ENCODE data around the gene PMPCA. TPM values are rescaled to one million over a fixed set of nuclear protein-coding genes. Genes with fewer than 3 reads are reported as not detected.

PMPCA gene
- total and polyA plus RNA-seq, 2 experiments from 2014 or later: 61.3 to 88.2 TPM

GRCh38 chr9:136434580-136435169, 24.2 kb downstream of the PMPCA start:
- peaks cover 29% of the 10 kb centered on the region for H3K79me2 ChIP-seq (replicated peaks; ENCODE audit: insufficient read depth)
- H3K27ac ChIP-seq (ENCODE audit: low read depth): no peak overlapping the region
- H3K27me3 Mint-ChIP-seq (ENCODE audit: insufficient read depth, low read depth, poor library complexity): peaks cover 8% of the 10 kb centered on the region
- H3K4me1 ChIP-seq (ENCODE audit: insufficient read depth): no peaks in the 10 kb centered on the region
- no peaks in the 10 kb centered on the region for H3K27me3 ChIP-seq (ENCODE audit: insufficient read depth)
- no peaks in the 10 kb centered on the region for H3K36me3 ChIP-seq (ENCODE audit: insufficient read depth)
- no peaks in the 10 kb centered on the region; the same call in 1 of the 3 replicates for H3K36me3 Mint-ChIP-seq (ENCODE audit: low read depth)
- H3K4me1 Mint-ChIP-seq: peaks cover 18% of the 10 kb centered on the region
- peaks cover 14% of the 10 kb centered on the region; the same call in 1 of the 2 replicates for H4K20me1 ChIP-seq (replicated peaks; ENCODE audit: insufficient read depth)
- ATAC-seq: no peak
- no peaks in the 10 kb centered on the region for H3K9me3 Mint-ChIP-seq
- no peaks in the 10 kb centered on the region for H3F3A ChIP-seq (replicated peaks; ENCODE audit: low read depth)
- no peak overlapping the region for H3K4me3 ChIP-seq
- no peak overlapping the region for H3K4me3 Mint-ChIP-seq
- H2AFZ ChIP-seq: no peak overlapping the region
- TF ChIP-seq POLR2AphosphoS5 (IDR thresholded peaks at IDR 0.05; ENCODE audit: low read depth) (no peak), CREB1 (CRISPR knock-in tag; IDR thresholded peaks at IDR 0.05; ENCODE audit: low read depth) (no peak), NANOG (IDR thresholded peaks at IDR 0.05; ENCODE audit: borderline replicate concordance) (no peak), ZNF114 (CRISPR knock-in tag; IDR thresholded peaks at IDR 0.05) (no peak), STAT1 (IDR thresholded peaks at IDR 0.05; ENCODE audit: unreplicated experiment) (no peak), EZH2phosphoT487 (IDR thresholded peaks at IDR 0.05; ENCODE audit: unreplicated experiment) (no peak)
- H3K4me2 ChIP-seq: no peak overlapping the region
- no peaks in the 10 kb centered on the region for H3K9me2 ChIP-seq (ENCODE audit: insufficient read depth)
- DNase-seq (ENCODE audit: low spot score): no peak
- H3K27ac Mint-ChIP-seq: no peak overlapping the region

GRCh38 chr9:136436055-136436634, 25.7 kb downstream of the PMPCA start:
- ATAC-seq: no peak
- no peaks in the 10 kb centered on the region for H3K36me3 ChIP-seq (ENCODE audit: insufficient read depth)
- no peak overlapping the region for H3K4me3 ChIP-seq
- H3K4me3 Mint-ChIP-seq: peak overlapping the region; percentile 85; the same call in 1 of the 3 replicates
- H3K9me3 Mint-ChIP-seq: 0 out of 3 replicates have a peak, but pooled peaks cover 2% of the 10 kb centered on the region
- no peaks in the 10 kb centered on the region for H3K27me3 ChIP-seq (ENCODE audit: insufficient read depth)
- peaks cover 29% of the 10 kb centered on the region for H3K79me2 ChIP-seq (replicated peaks; ENCODE audit: insufficient read depth)
- H3K27ac ChIP-seq (ENCODE audit: low read depth): no peak overlapping the region
- H3K27ac Mint-ChIP-seq: no peak overlapping the region
- H3K36me3 Mint-ChIP-seq (ENCODE audit: low read depth): peaks cover 11% of the 10 kb centered on the region; the same call in 2 of the 3 replicates
- DNase-seq (ENCODE audit: low spot score): no peak
- peaks cover 23% of the 10 kb centered on the region; the same call in 1 of the 2 replicates for H4K20me1 ChIP-seq (replicated peaks; ENCODE audit: insufficient read depth)
- no peak overlapping the region for H3K4me2 ChIP-seq
- H3K4me1 Mint-ChIP-seq: peaks cover 18% of the 10 kb centered on the region
- no peak overlapping the region for H2AFZ ChIP-seq
- peaks cover 13% of the 10 kb centered on the region for H3F3A ChIP-seq (replicated peaks; ENCODE audit: low read depth)
- peaks cover 13% of the 10 kb centered on the region for H3K27me3 Mint-ChIP-seq (ENCODE audit: insufficient read depth, low read depth, poor library complexity)
- no peaks in the 10 kb centered on the region for H3K4me1 ChIP-seq (ENCODE audit: insufficient read depth)
- no peaks in the 10 kb centered on the region for H3K9me2 ChIP-seq (ENCODE audit: insufficient read depth)
- no peak for TF ChIP-seq POLR2AphosphoS5 (IDR thresholded peaks at IDR 0.05; ENCODE audit: low read depth)
- no peak for TF ChIP-seq JUNB (IDR thresholded peaks at IDR 0.05; ENCODE audit: unreplicated experiment)
- no peak for TF ChIP-seq NANOG (IDR thresholded peaks at IDR 0.05; ENCODE audit: borderline replicate concordance)
- no peak for TF ChIP-seq EZH2phosphoT487 (IDR thresholded peaks at IDR 0.05; ENCODE audit: unreplicated experiment)
- no peak for TF ChIP-seq ETS1 (IDR thresholded peaks at IDR 0.05)
- TF ChIP-seq CTCF (conservative IDR thresholded peaks at IDR 0.05; ENCODE audit: low read depth in 2 of 2): no peak
- TF ChIP-seq CREB1 (CRISPR knock-in tag; IDR thresholded peaks at IDR 0.05; ENCODE audit: low read depth): no peak
- no peak for TF ChIP-seq STAT1 (IDR thresholded peaks at IDR 0.05; ENCODE audit: unreplicated experiment)
- TF ChIP-seq ZNF462 (CRISPR knock-in tag; IDR thresholded peaks at IDR 0.05): no peak
- TF ChIP-seq ZNF114 (CRISPR knock-in tag; IDR thresholded peaks at IDR 0.05): no peak
- no peak for TF ChIP-seq EZH2 (IDR thresholded peaks at IDR 0.05; ENCODE audit: low read depth, unreplicated experiment)

Measured in GM23338 (cell line).